Uterus (tissue), 4 donors: Measurements from ENCODE around the gene PLIN3. TPM values are rescaled to one million over a fixed set of nuclear protein-coding genes. Genes with fewer than 3 reads are reported as not detected.
"Not testable (repeated sequence)": the region's sequence is repeated elsewhere in the genome, so short reads cannot be mapped to it uniquely, and the experiment has no call there.

Source experiments
- DNase-seq, 2 donors: peaks; one replicate each; pipeline ENCODE4 v3.0.0-alpha.2; 2019 to 2020
- H3K27ac ChIP-seq, 2 donors: fragments of 200-600 bp; sonication (generic); 1 replicate in 1 of 2; 2 replicates in 1 of 2; pipeline ENCODE4 v1.5.1; 2016 to 2018
- H3K27me3 ChIP-seq, 2 donors: fragments of 200-600 bp; sonication (generic); one replicate each; pipeline ENCODE4 v1.5.1; 2018 to 2019; ENCODE audit warnings: control low read depth in 1 of 2
- H3K36me3 ChIP-seq, 2 donors: fragments of 200-600 bp; sonication (generic); one replicate each; pipeline ENCODE4 v1.5.1; 2019; ENCODE audit warnings: control low read depth in 1 of 2
- H3K4me1 ChIP-seq, 2 donors: fragments of 200-600 bp; sonication (generic); one replicate each; pipeline ENCODE4 v1.5.1; 2018 to 2019; ENCODE audit warnings: control low read depth in 1 of 2
- H3K4me3 ChIP-seq, 2 donors: fragments of 200-600 bp; sonication (generic); 1 replicate in 1 of 2; 2 replicates in 1 of 2; pipeline ENCODE4 v1.5.1; 2018 to 2019; ENCODE audit warnings: mild to moderate bottlenecking in 1 of 2
- H3K9me3 ChIP-seq, 2 donors: fragments of 200-600 bp; sonication (generic); one replicate each; pipeline ENCODE4 v1.5.1; 2019; ENCODE audit warnings: control low read depth in 1 of 2
- CTCF ChIP-seq, 4 experiments: fragments of 200-600 bp in 2 of 4; fragments of 450-650 bp in 2 of 4; sonication (generic) in 2 of 4; IDR thresholded peaks; one replicate each; pipeline ENCODE4 v1.5.1; 2016 to 2019; ENCODE audit warnings: antibody characterized with exemption in 4 of 4, mild to moderate bottlenecking in 2 of 4, moderate library complexity in 1 of 4
- POLR2A ChIP-seq, 2 donors: fragments of 450-650 bp; IDR thresholded peaks; one replicate each; pipeline ENCODE4 v1.6.1; 2016; ENCODE audit warnings: antibody characterized with exemption in 2 of 2, mild to moderate bottlenecking in 1 of 2, moderate library complexity in 1 of 2
- intact Hi-C: fragments of 100-400 bp; cut with DNase I; formaldehyde crosslinking; loops from one replicate; pipeline ENCODE4 v1.15.1; 2023; ENCODE audit warnings: low total_unique reads
- total RNA-seq, 4 donors: library from RNA; depleted of rRNA in 3 of 4; stranded (reverse); fragments of >200 nt in 3 of 4; gene quantifications; one replicate each; pipeline versions ENCODE4 v1.1.0 to v1.2.4, GENCODE V29; 2014 to 2023
- donor health status: DM: yes; HTN: yes; CAD: no.

PLIN3 gene
- total RNA-seq, 4 donors from 2014 or later: 18.7 to 60.8 (median 27.9) TPM

DNA sequence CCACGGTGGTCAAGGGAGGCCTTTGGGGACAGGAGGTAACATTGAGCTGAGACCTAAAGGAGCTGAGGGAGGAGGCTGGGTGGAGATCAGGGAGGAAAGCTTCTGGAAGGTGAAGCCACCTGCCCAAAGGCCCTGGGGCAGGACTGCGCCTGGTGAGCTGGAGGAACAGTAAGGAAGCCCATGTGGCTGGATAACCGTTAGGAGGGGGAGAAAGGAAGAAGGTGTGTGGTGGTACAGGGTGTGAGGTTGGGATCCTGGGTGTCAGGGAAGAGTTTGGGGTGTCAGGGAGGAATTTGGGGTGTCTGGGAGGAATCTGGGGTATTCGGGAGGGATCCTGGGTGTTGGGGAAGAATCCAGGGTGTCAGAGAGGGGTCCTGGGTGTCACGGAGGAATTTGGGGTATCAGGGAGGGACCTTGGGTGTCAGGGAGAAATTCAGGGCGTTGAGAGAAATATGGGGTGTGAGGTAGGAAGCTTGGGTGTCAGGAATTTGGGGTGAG lies 36.6 kb downstream of the PLIN3 start:
- H3K4me1 ChIP-seq: no peaks in the 10 kb centered on the region
- intact Hi-C loops: no loop called here
- no peak for DNase-seq
- peak overlapping the region; percentile 74 to 92 for H3K4me3 ChIP-seq
- no peaks in the 10 kb centered on the region for H3K27me3 ChIP-seq
- H3K9me3 ChIP-seq: no peaks in the 10 kb centered on the region
- H3K27ac ChIP-seq: peak overlapping the region; percentile 90 to 94
- TF ChIP-seq CTCF (IDR thresholded peaks at IDR 0.05): no peak
- no peak for TF ChIP-seq POLR2A (IDR thresholded peaks at IDR 0.05)
- H3K36me3 ChIP-seq: no peaks in the 10 kb centered on the region

- intact Hi-C loops: no loop called here
- Histone ChIP-seq H3K36me3 (no peaks in the 10 kb centered on the region), H3K27ac (peak overlapping the region; percentile 90 to 94), H3K4me1 (no peaks in the 10 kb centered on the region), H3K27me3 (no peaks in the 10 kb centered on the region), H3K4me3 (peak overlapping the region in 1 of 2 donors; percentile 92), H3K9me3 (no peaks in the 10 kb centered on the region)
- no peak for TF ChIP-seq CTCF (IDR thresholded peaks at IDR 0.05)
- TF ChIP-seq POLR2A (IDR thresholded peaks at IDR 0.05): no peak
- no peak for DNase-seq
Observed at GRCh38 chr19:4830332-4830731, 37.1 kb downstream of the PLIN3 start.

GRCh38 chr19:4829001-4829712 lies 38.3 kb downstream of the PLIN3 start:
- Histone ChIP-seq H3K9me3 (no peaks in the 10 kb centered on the region), H3K27ac (no peak overlapping the region), H3K4me1 (no peaks in the 10 kb centered on the region), H3K36me3 (no peaks in the 10 kb centered on the region), H3K27me3 (no peaks in the 10 kb centered on the region), H3K4me3 (no peak overlapping the region)
- no peak for TF ChIP-seq POLR2A (IDR thresholded peaks at IDR 0.05)
- TF ChIP-seq CTCF (IDR thresholded peaks at IDR 0.05): no peak
- intact Hi-C loops: no loop called here
- DNase-seq: no peak

DNA sequence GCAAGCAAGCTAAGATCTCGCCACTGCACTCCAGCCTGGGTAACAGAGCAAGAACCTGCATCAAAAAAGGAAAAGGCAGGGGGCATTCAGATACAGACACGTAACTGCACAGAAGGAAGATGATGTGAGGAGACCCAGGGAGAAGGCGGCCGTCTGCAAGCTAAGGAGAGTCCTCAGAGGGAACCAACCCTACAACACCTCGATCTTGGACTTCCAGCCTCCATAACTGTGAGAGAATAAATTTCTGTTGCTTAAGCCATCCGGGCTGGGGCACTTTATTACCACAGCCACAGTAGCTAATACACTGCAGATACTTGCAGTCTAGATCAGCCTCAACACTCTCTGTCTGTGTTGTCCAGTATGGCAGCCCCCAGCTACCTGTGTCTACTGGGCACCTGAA lies 43.9 kb downstream of the PLIN3 start:
- Histone ChIP-seq H3K36me3 (no peaks in the 10 kb centered on the region), H3K9me3 (no peaks in the 10 kb centered on the region), H3K27ac (no peak overlapping the region), H3K4me1 (no peaks in the 10 kb centered on the region), H3K4me3 (no peak overlapping the region), H3K27me3 (no peaks in the 10 kb centered on the region)
- TF ChIP-seq POLR2A (IDR thresholded peaks at IDR 0.05): no peak
- no peak for TF ChIP-seq CTCF (IDR thresholded peaks at IDR 0.05)
- intact Hi-C loops: no loop called here
- DNase-seq: no peak

DNA sequence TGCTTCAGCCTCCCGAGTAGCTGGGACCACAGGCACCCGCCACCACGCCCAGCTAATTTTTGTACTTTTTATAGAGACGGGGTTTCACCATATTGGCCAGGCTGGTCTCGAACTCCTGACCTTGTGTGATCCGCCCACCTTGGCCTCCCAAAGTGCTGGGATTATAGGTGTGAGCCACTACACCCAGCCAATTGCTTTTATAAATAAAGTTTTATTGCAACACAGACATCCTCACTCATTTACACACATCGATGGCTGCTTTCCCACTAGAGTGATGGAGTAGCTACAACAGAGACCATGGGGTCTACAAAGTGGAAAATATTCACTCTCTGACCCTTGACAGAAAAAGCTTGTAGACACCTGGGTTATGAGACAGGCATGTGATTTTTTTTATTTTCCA lies 45.1 kb downstream of the PLIN3 start:
- DNase-seq, H3K4me3 ChIP-seq, H3K27me3 ChIP-seq, H3K27ac ChIP-seq, intact Hi-C loops, H3K9me3 ChIP-seq, H3K36me3 ChIP-seq, H3K4me1 ChIP-seq: not testable (repeated sequence)
